HG02571 (cell line): ENCODE results near the gene RPL32.
"Not testable (repeated sequence)": the region's sequence is repeated elsewhere in the genome, so short reads cannot be mapped to it uniquely, and the experiment has no call there.

Experiments
- ATAC-seq: cut with Tn5 transposase; IDR thresholded peaks from one replicate; pipeline ENCODE4 v1.9.1; 2021; ENCODE audit warnings: mild to moderate bottlenecking, moderate library complexity; ENCODE audit not compliant: unreplicated experiment

The RPL32 gene

GRCh38 chr3:12868039-12869034 lies 27.0 kb upstream of the RPL32 start:
- ATAC-seq, result peak; percentile 55

- ATAC-seq, result no peak
Measured at GRCh38 chr3:12866836-12867235, 25.5 kb upstream of the RPL32 start.

GRCh38 chr3:12865271-12865670 lies 23.9 kb upstream of the RPL32 start:
- ATAC-seq, result no peak

GRCh38 chr3:12862387-12862786 lies 21.0 kb upstream of the RPL32 start:
- no peak for ATAC-seq

GRCh38 chr3:12861611-12862010 lies 20.2 kb upstream of the RPL32 start:
- ATAC-seq, result no peak

- no peak for ATAC-seq
Measured at GRCh38 chr3:12859840-12860239, 18.5 kb upstream of the RPL32 start.

- no peak for ATAC-seq
Measured at GRCh38 chr3:12856626-12857025, 15.3 kb upstream of the RPL32 start.

GRCh38 chr3:12854565-12854964 lies 13.2 kb upstream of the RPL32 start:
- ATAC-seq, result no peak

- ATAC-seq, result not testable (repeated sequence)
Measured at GRCh38 chr3:12853847-12854246, 12.5 kb upstream of the RPL32 start.

GRCh38 chr3:12852201-12852600 lies 10.8 kb upstream of the RPL32 start:
- ATAC-seq, result no peak

- ATAC-seq, result no peak
Measured at GRCh38 chr3:12845811-12846210, 4.4 kb upstream of the RPL32 start.

- ATAC-seq, result no peak
Measured at GRCh38 chr3:12842469-12842868, 1.1 kb upstream of the RPL32 start.

- peak; percentile 2 for ATAC-seq
Measured at GRCh38 chr3:12841970-12842328, 584 bp upstream of the RPL32 start.

GRCh38 chr3:12840591-12841148 lies 695 bp downstream of the RPL32 start:
- peak; percentile 26 for ATAC-seq

- not testable (repeated sequence) for ATAC-seq
Measured at GRCh38 chr3:12840148-12840547, 1.2 kb downstream of the RPL32 start.

- ATAC-seq, result no peak
Measured at GRCh38 chr3:12839156-12839946, 2.0 kb downstream of the RPL32 start.

- ATAC-seq, result no peak
Measured at GRCh38 chr3:12838179-12838965, 3.0 kb downstream of the RPL32 start.

- ATAC-seq, result no peak
Measured at GRCh38 chr3:12837295-12837986, 3.9 kb downstream of the RPL32 start.

GRCh38 chr3:12835052-12835665 lies 6.2 kb downstream of the RPL32 start:
- no peak for ATAC-seq
